Ecto neural progenitor cell (in vitro differentiated cells): ENCODE measurements around the gene MCMBP.

Experiments
- DNase-seq: peaks from one replicate; pipeline ENCODE4 v3.0.0-alpha.2; 2018; ENCODE audit warnings: low spot score

MCMBP gene

GRCh38 chr10:119782981-119783664, 89.5 kb downstream of the MCMBP start:
- DNase-seq, result no peak

- DNase-seq, result no peak
Observed at GRCh38 chr10:119781498-119781897, 91.1 kb downstream of the MCMBP start.

DNA sequence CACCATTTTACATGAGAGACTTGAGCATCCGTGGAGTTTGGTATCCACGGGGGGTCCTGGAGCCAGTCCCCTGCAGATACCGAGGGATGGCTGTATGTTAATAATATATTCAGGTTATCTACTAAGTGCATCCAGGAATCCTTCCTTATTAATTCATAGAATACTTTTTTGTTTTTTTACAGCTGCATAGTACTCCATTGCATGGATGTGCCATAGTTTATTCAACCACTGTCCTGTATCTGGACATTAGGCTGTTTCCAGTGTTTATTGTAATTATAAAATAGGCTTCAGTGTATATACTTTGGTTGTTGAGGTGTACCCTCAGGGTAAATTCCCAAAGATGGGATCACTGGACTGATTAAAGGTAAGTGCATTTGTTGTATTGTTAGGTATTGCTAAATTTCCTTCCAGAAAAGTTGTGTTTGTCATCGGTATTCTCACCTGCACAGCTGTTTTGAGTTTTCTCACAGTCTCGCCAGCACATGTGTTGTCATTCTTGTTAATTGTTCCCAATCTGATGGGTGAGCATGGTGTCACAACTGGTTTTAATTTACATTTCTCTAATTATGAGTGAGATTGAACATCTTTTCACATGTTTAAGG, 91.7 kb downstream of the MCMBP start:
- DNase-seq, result no peak
